HG02759 (cell line): ENCODE data around the gene C19orf44.
A peak's percentile ranks its signal among the peaks of the same experiment; 100 is the strongest.
"Not testable (repeated sequence)": the region's sequence is repeated elsewhere in the genome, so short reads cannot be mapped to it uniquely, and the experiment has no call there.

Experiments used
- ATAC-seq: cut with Tn5 transposase; IDR thresholded peaks from one replicate; pipeline ENCODE4 v1.9.1; 2021; ENCODE audit warnings: mild to moderate bottlenecking, moderate library complexity; ENCODE audit not compliant: unreplicated experiment

Gene C19orf44

GRCh38 chr19:16466802-16467427 lies 29.3 kb upstream of the C19orf44 start:
- ATAC-seq, result not testable (repeated sequence)

- no peak for ATAC-seq
These were observed 28.6 kb upstream of the C19orf44 start for GRCh38 chr19:16467581-16467980.

GRCh38 chr19:16470541-16470910 lies 25.7 kb upstream of the C19orf44 start:
- no peak for ATAC-seq

GRCh38 chr19:16470911-16471811 lies 25.0 kb upstream of the C19orf44 start:
- peak; percentile 28 for ATAC-seq

- ATAC-seq, result not testable (repeated sequence)
These were observed 23.7 kb upstream of the C19orf44 start for GRCh38 chr19:16472559-16472899.

GRCh38 chr19:16472992-16473391 lies 23.2 kb upstream of the C19orf44 start:
- ATAC-seq, result no peak

- no peak for ATAC-seq
These were observed 22.3 kb upstream of the C19orf44 start for GRCh38 chr19:16473875-16474392.

- ATAC-seq, result no peak
These were observed 19.8 kb upstream of the C19orf44 start for GRCh38 chr19:16476401-16476800.

- no peak for ATAC-seq
These were observed 18.9 kb upstream of the C19orf44 start for GRCh38 chr19:16477311-16477710.

- ATAC-seq, result no peak
These were observed 13.4 kb upstream of the C19orf44 start for GRCh38 chr19:16482745-16483144.

GRCh38 chr19:16486476-16486875 lies 9.7 kb upstream of the C19orf44 start:
- not testable (repeated sequence) for ATAC-seq

GRCh38 chr19:16496613-16496983 lies 404 bp downstream of the C19orf44 start:
- no peak for ATAC-seq

GRCh38 chr19:16497042-16497441 lies 848 bp downstream of the C19orf44 start:
- no peak for ATAC-seq

- no peak for ATAC-seq
These were observed 1.6 kb downstream of the C19orf44 start for GRCh38 chr19:16497837-16498236.

- ATAC-seq, result no peak
These were observed 8.1 kb downstream of the C19orf44 start for GRCh38 chr19:16504271-16504670.

GRCh38 chr19:16506161-16506560 lies 10.0 kb downstream of the C19orf44 start:
- not testable (repeated sequence) for ATAC-seq

- no peak for ATAC-seq
These were observed 10.8 kb downstream of the C19orf44 start for GRCh38 chr19:16506961-16507360.

GRCh38 chr19:16508546-16508945 lies 12.4 kb downstream of the C19orf44 start:
- no peak for ATAC-seq

GRCh38 chr19:16509141-16510061 lies 13.2 kb downstream of the C19orf44 start:
- ATAC-seq, result no peak

- not testable (repeated sequence) for ATAC-seq
These were observed 16.4 kb downstream of the C19orf44 start for GRCh38 chr19:16512611-16513010.

GRCh38 chr19:16514383-16515019 lies 18.3 kb downstream of the C19orf44 start:
- no peak for ATAC-seq
